Stimulated activated CD4-positive, alpha-beta T cell treated with anti-CD3 and anti-CD28 coated beads, Interleukin-1b, Interleukin-23, amount 100 ng/mL, for 24 hours (primary cell): ENCODE data around the gene TECPR2.

Experiments used
- DNase-seq, 4 experiments: peaks; one replicate each; pipeline ENCODE4 v3.0.0-alpha.2; 2020; ENCODE audit warnings: low read depth in 4 of 4, low spot score in 1 of 4

TECPR2 gene

DNA sequence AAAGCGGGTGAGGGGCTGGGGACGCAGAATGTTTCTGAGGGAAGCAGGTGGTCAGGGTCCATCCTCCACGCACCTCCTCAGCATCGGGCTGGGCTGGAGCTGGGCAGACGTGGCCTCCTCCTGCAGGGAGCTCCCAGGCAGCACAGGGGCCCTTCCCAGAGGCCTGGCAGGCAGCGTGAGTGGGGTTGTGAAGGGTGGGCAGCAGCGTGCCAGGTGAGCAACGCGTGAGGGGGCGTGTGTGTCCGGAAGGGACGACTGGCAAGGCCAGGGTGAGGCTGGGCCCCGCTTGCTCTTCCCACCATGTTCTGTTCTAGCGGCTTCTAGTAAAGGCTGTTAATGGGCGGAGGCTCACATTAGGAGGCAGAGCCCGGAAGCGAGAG is 129.8 kb downstream of the TECPR2 start:
- no peak for DNase-seq

DNA sequence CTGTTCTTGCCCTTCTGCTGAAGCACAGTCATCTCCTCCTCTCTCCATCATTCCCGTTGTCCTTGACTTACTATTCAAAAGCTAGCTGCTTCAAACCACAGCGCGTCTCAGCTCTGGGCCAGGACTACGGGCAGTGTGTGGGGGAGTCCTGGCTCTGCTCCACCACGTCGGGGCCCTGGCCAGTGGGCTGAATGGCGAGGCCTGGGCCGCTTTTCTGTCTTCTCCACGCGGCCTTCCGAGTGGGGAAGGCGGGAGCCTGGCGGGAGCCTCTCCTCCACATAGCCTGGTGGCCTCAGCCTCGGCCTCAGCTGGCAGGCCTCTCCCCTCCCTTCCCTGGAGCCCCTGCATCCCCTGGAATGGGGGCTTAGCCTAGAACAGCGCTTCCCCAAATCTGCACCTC is 130.4 kb downstream of the TECPR2 start:
- DNase-seq = no peak

DNA sequence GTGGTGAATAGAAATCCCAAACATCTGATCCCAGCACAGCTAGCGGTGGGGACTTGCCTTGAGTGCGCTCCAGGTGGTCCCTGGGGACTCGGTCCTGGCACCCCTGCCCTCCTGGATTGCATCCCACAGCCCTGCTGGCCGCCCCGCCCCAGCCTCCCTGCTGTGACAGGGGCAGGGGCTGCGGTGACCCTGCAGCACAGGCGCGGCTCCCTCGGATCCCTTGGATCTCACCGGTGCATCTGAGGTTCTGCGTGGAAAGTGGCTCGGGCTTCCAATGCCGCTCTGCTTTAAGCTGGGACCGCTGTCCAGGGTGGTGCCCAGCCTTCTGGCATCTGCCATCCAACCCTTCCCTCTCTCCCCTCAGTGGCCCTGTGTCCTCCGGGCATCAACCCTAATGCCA is 130.8 kb downstream of the TECPR2 start:
- DNase-seq = no peak

DNA sequence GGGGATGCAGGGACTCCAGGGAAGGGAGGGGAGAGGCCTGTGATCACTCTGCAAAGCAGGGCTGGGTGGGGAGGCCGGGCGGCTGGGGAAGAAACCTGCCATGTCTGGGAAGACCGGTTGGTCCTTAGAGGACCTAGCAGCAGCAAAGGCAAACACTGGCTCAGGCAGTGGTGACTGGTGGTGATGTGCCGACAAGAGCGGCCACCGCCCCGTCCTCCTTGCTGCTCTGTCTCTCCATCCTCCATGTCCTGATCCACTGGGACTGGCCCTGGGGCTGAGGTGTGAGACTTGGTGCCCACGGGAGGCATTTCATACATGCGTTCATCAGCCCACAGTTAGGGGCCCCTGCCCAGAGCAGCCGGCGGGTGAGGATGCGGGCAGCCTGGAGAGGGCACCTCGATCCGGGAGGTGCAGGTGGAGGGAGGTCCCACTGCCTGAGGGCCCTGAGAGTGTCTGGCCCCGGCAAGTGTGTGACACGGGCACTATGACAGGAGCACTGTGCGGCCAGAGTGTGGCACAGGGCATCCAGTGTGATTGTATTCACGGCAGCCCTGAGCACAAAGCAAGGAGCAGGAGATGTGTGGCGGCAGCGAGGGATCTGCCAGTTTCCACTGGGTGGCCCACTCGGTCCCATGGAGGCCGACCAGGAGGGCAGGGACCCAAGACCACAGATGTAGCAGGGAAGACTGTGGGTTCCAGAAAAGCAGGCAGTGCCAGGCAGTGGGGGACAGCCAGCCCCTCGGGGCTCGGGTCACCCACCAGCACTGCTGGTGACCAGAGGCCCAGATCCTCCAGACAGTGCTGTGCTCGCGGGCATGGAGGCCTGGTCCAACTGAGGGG is 133.0 kb downstream of the TECPR2 start:
- DNase-seq = no peak

DNA sequence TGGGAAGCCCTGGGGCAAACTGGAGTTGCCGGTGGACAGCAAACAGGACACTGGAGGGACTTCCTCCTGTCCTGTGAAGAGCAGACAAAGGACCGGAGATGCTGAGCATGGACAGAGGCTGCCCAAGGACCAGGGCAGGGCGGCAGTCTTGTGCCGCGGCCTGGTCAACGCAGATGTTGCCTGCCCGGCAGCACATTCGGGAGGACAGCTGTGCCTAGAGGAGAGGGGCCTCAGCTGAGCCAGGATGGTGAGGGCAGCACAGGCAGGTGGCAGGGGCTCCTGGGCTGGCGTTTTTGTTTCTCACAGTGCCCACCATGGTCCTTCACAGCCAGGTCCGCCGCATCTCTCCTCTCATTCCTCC is 133.6 kb downstream of the TECPR2 start:
- DNase-seq = no peak

DNA sequence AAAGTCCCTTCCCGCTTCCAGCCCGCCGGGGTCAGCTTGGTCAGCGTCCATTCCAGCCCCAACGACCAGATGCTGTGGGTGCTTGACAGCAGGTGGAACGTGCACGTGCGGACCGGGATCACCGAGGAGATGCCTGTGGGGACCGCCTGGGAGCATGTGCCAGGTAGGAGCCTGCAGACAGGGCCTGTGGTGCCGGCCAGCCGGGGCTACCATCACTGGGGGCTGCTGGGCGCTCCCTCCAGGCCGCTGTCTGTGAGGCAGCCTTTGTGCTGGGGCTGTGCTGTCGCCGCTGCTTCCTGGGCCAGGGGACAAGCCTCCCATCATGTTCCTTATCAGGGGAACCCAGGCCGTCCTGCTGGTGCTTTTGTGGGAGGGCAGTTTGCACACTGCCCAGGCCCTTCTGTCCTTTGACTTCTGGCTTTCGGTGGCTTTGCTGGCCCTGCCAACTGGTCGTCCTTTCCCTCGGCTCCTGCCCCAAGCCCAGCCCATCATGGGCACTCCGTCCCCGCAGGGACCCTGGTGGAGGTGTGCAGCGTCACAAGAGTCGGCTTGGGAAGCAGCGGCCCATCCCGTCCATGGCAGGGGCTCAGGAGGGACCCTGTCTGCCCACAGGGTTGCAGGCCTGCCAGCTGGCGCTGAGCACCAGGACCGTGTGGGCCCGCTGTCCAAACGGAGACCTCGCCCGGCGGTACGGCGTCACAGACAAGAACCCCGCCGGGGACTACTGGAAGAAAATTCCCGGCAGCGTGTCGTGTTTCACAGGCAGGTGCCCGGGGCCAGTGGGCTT is 134.4 kb downstream of the TECPR2 start:
- no peak for DNase-seq

- DNase-seq = no peak
These were observed 135.4 kb downstream of the TECPR2 start for GRCh38 chr14:102497998-102498677.

DNA sequence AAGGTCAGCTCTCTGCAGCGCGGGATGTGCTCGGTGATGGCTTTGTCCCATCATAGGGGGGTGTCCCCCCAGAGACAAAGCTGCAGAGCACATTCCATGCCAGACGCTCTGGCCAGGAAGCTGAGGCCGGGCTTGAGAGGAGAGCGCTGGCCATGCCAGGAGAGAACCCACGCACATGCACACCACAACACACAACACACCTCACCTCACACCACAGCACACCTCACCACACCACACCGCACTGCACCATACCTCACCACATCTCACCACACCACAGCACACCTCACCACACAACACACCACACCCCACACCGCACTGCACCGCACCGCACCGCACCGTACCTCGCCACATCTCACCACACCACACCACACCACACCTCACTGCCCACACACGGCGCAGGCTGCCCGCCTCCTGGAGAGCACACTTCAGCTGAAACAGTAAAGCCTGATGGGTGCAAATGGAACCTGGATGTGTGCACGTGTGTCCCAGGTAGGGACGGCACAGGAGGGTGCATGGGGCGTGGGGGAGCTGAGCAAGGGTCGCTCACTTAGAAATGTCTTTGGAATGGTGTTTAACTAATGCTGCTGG is 136.0 kb downstream of the TECPR2 start:
- no peak for DNase-seq

GRCh38 chr14:102499401-102500157 is 136.8 kb downstream of the TECPR2 start:
- DNase-seq = no peak

GRCh38 chr14:102500158-102500662 is 137.5 kb downstream of the TECPR2 start:
- no peak for DNase-seq

DNA sequence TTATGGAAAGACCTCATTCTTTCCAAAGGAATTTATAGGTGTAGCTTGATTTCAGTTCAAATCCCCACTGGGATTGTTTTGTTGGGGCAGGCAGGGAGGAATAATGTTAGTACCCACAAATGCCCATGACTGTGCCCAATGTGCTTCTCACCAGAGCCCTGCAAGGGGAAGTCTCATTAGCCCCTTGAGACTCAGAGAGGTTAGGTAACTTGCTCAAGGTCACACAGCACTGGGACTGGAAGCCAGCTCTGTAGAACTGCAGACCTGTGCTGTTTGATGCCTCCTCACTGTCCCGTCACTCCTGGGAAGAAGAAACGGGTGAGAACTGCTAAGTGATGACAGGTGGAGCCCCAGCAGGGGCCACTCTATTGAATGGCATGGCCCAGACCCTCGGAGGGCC is 138.0 kb downstream of the TECPR2 start:
- DNase-seq = no peak

GRCh38 chr14:102501751-102502315 is 139.1 kb downstream of the TECPR2 start:
- DNase-seq = no peak

- no peak for DNase-seq
These were observed 139.8 kb downstream of the TECPR2 start for GRCh38 chr14:102502571-102502970.

- no peak for DNase-seq
These were observed 141.0 kb downstream of the TECPR2 start for GRCh38 chr14:102503641-102504327.

DNA sequence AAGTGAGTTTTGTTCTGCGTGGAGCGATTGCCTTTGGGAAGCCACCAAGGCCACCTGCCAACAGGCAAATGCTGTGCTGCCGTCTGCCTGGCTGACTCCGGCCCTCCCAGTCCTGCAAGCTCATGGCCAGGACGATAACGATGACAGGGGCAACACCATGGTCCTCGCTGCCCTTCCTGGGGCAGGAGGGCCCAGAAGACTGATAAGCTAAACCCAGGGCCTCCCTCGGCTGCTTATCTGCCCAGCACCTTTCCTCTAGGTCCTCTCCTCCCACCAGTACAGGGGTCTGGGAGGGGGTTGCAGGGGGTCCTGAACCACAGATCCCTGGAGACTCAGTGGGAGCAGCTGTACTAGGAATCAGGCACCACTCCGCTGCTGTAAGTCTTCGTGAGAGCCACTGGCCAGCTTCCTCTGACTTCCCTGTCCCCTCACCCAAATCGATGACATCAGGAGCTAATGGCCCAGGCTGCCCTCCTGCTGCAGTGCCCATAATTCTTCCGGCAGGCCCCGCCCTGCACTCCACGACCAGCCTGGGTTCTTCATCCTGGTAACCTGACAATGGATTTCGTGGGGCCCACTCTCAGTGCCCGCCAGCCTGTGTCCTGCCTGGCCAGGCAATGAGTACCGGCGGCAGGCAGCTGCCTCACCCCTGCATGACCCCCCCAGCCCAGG is 141.7 kb downstream of the TECPR2 start:
- no peak for DNase-seq

DNA sequence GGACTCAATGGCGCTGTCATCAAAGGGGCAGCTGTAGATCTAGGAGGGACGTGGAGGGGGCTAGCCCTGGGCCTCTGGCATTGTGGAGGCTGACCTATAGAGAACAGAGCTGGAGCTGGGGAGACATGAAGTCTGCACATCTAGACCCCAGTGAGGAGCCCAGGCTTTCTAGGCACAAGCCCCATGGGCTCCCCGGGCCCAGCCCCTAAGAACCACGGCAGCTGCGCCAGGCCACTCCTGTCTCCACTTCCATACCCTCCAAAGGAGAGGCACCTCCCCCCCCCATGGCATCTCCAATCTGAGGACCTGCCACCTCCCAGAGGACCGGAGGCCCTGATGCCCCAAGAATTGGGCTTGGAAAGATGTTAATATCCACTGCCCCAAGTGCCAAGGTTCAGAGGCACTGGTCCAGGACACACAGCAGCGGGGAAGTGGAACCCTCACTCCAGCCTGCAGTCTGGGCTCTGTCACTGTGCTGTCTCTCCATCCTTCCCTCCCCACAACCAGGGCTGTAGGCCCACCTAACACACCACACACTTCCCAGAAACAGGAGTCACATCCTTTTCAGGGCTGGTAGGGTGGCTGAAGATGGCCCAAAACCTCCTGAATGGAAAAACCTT is 142.4 kb downstream of the TECPR2 start:
- DNase-seq = no peak

- no peak for DNase-seq
These were observed 143.3 kb downstream of the TECPR2 start for GRCh38 chr14:102505775-102506625.

DNA sequence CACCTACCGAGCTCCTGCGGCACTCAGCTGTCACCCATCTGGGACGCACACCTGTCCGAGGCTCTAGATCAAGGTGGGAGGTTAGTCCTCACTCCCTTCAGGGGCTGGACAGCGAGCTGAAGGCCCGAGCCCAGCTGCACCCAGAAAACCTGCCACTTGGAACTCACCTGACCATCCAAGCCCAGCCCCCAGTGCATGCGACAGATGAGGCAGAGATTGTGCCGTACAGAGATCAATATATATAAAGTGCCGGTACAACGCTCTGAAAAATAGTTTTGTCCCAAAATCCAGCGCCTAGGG is 143.8 kb downstream of the TECPR2 start:
- DNase-seq = no peak
